ENCODE data around the gene ANKRD55.

DNA sequence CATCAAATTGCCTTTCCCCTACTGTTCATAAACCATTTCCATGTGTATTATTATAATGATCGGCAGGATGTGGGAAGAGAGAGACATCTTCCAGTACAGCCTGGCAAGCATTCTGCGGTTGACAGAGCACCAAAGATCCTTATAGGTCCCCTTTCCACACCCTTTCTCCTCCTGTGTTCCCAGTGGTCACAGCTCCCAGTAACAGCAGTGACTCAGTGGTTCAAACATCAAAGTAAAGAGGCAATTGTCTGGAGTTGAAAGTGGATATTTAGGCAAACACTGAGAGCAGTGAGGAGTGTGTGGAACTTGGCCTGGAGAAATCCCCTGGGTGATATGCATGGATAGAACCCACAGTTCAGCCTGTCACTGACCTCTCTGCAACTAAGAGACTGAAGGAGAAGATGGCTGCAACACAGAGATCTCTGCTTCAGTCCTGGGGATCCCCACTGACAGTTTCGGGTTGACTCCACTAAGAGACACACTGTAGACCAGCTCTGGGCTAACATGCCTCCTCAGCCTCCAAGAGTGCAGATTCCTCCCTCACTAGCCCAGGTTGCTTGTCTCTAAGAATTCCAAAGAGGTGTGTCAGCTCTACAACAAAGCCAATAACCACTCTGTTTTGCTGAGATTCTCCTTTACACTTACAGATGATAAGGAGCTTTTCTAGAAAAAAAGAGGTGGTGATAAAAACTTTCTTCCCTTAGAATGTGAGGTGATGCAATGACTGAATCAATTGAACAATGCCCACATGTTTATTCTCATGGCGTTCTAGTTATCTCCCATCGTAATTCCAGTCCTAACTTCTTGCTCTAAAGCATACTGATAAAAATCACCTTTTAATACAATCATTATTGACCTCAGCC is 143.9 kb downstream of the ANKRD55 start:
- TF ChIP-seq, protein P1, sequence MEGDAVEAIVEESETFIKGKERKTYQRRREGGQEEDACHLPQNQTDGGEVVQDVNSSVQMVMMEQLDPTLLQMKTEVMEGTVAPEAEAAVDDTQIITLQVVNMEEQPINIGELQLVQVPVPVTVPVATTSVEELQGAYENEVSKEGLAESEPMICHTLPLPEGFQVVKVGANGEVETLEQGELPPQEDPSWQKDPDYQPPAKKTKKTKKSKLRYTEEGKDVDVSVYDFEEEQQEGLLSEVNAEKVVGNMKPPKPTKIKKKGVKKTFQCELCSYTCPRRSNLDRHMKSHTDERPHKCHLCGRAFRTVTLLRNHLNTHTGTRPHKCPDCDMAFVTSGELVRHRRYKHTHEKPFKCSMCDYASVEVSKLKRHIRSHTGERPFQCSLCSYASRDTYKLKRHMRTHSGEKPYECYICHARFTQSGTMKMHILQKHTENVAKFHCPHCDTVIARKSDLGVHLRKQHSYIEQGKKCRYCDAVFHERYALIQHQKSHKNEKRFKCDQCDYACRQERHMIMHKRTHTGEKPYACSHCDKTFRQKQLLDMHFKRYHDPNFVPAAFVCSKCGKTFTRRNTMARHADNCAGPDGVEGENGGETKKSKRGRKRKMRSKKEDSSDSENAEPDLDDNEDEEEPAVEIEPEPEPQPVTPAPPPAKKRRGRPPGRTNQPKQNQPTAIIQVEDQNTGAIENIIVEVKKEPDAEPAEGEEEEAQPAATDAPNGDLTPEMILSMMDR (IDR thresholded peaks at IDR 0.05) = no peak
- no peak for TF ChIP-seq POLR2A (IDR thresholded peaks at IDR 0.05)
